Measurements from ENCODE around the gene GHRH. TPM values are rescaled to one million over a fixed set of nuclear protein-coding genes. Genes with fewer than 3 reads are reported as not detected.

GHRH gene
- total RNA-seq, 1 donor from 2014 or later, result not detected

- DNase-seq (ENCODE audit: low spot score, unreplicated experiment), result no peak
- H3K36me3 Mint-ChIP-seq (ENCODE audit: insufficient read depth), result peaks cover 16% of the 10 kb centered on the region
- no peak overlapping the region for H3K27ac Mint-ChIP-seq
- no peaks in the 10 kb centered on the region for H3K27me3 Mint-ChIP-seq
- TF ChIP-seq, protein P1, sequence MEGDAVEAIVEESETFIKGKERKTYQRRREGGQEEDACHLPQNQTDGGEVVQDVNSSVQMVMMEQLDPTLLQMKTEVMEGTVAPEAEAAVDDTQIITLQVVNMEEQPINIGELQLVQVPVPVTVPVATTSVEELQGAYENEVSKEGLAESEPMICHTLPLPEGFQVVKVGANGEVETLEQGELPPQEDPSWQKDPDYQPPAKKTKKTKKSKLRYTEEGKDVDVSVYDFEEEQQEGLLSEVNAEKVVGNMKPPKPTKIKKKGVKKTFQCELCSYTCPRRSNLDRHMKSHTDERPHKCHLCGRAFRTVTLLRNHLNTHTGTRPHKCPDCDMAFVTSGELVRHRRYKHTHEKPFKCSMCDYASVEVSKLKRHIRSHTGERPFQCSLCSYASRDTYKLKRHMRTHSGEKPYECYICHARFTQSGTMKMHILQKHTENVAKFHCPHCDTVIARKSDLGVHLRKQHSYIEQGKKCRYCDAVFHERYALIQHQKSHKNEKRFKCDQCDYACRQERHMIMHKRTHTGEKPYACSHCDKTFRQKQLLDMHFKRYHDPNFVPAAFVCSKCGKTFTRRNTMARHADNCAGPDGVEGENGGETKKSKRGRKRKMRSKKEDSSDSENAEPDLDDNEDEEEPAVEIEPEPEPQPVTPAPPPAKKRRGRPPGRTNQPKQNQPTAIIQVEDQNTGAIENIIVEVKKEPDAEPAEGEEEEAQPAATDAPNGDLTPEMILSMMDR (IDR thresholded peaks at IDR 0.05; ENCODE audit: unreplicated experiment), result no peak
- no peaks in the 10 kb centered on the region for H3K9me3 Mint-ChIP-seq (ENCODE audit: low read depth)
- no peaks in the 10 kb centered on the region for H3K4me1 Mint-ChIP-seq (ENCODE audit: low read depth)
- H3K4me3 Mint-ChIP-seq (ENCODE audit: low read depth), result no peak overlapping the region
These were observed 54.4 kb downstream of the GHRH start for GRCh38 chr20:37207171-37207570.

DNA sequence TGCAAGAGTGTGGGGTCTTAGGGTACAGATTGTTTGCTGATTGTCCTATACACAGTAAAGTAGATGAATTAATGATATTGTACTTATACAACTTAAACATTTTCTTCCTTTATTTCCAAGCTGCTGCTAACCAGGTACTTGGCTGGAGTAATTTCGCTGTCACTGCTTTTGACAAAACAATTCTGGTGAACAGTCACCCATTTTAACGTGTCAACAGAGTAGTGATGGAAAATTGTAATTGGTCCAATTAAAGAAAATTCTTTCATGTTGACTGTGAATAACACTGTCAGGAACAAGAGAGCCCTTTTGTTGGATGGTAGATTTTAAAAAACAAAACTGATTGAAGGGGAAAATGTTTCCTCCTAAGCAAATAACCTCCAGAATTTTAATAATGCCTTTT, 55.8 kb downstream of the GHRH start:
- H3K4me3 Mint-ChIP-seq (ENCODE audit: low read depth), result no peak overlapping the region
- peaks cover 21% of the 10 kb centered on the region for H3K36me3 Mint-ChIP-seq (ENCODE audit: insufficient read depth)

GRCh38 chr20:37205130-37205529, 56.5 kb downstream of the GHRH start:
- no peak for DNase-seq (ENCODE audit: low spot score, unreplicated experiment)
- Mint-ChIP-seq H3K4me3 (ENCODE audit: low read depth) (no peak overlapping the region), H3K9me3 (ENCODE audit: low read depth) (no peaks in the 10 kb centered on the region), H3K27me3 (no peaks in the 10 kb centered on the region), H3K4me1 (ENCODE audit: low read depth) (no peaks in the 10 kb centered on the region), H3K27ac (no peak overlapping the region), H3K36me3 (ENCODE audit: insufficient read depth) (peaks cover 23% of the 10 kb centered on the region)
- TF ChIP-seq, protein P1 (IDR thresholded peaks at IDR 0.05; ENCODE audit: unreplicated experiment), result no peak

More for the DNA sequence above, 55.8 kb downstream of the GHRH start:
- Mint-ChIP-seq H3K9me3 (ENCODE audit: low read depth) (no peaks in the 10 kb centered on the region), H3K4me1 (ENCODE audit: low read depth) (no peaks in the 10 kb centered on the region), H3K27me3 (no peaks in the 10 kb centered on the region), H3K27ac (peak overlapping the region; percentile 57)
- TF ChIP-seq, protein P1 (IDR thresholded peaks at IDR 0.05; ENCODE audit: unreplicated experiment), result no peak
- no peak for DNase-seq (ENCODE audit: low spot score, unreplicated experiment)

- Mint-ChIP-seq H3K4me3 (ENCODE audit: low read depth) (no peak overlapping the region), H3K4me1 (ENCODE audit: low read depth) (no peaks in the 10 kb centered on the region), H3K9me3 (ENCODE audit: low read depth) (no peaks in the 10 kb centered on the region), H3K27ac (no peak overlapping the region), H3K27me3 (no peaks in the 10 kb centered on the region), H3K36me3 (ENCODE audit: insufficient read depth) (peaks cover 26% of the 10 kb centered on the region)
- DNase-seq (ENCODE audit: low spot score, unreplicated experiment), result no peak
- TF ChIP-seq, protein P1 (IDR thresholded peaks at IDR 0.05; ENCODE audit: unreplicated experiment), result no peak
These were observed 57.6 kb downstream of the GHRH start for GRCh38 chr20:37204056-37204455.

- Mint-ChIP-seq H3K9me3 (ENCODE audit: low read depth) (no peaks in the 10 kb centered on the region), H3K4me3 (ENCODE audit: low read depth) (no peak overlapping the region), H3K4me1 (ENCODE audit: low read depth) (no peaks in the 10 kb centered on the region), H3K27me3 (no peaks in the 10 kb centered on the region), H3K27ac (no peak overlapping the region), H3K36me3 (ENCODE audit: insufficient read depth) (peaks cover 23% of the 10 kb centered on the region)
- no peak for DNase-seq (ENCODE audit: low spot score, unreplicated experiment)
- TF ChIP-seq, protein P1 (IDR thresholded peaks at IDR 0.05; ENCODE audit: unreplicated experiment), result peak; percentile 87
These were observed 59.2 kb downstream of the GHRH start for GRCh38 chr20:37202267-37202943.

Data from progenitor cell of endocrine pancreas (in vitro differentiated cells).